ENCODE results near the gene NLRC3.
A peak's percentile ranks its signal among the peaks of the same experiment; 100 is the strongest.
"Not testable (repeated sequence)": the region's sequence is repeated elsewhere in the genome, so short reads cannot be mapped to it uniquely, and the experiment has no call there.

The NLRC3 gene

GRCh38 chr16:3546986-3547682 is 30.1 kb downstream of the NLRC3 start:
- no peak for DNase-seq (ENCODE audit: low read depth)

GRCh38 chr16:3542601-3543373 is 34.4 kb downstream of the NLRC3 start:
- no peak for DNase-seq (ENCODE audit: low read depth)

- no peak for DNase-seq (ENCODE audit: low read depth)
Measured at GRCh38 chr16:3541527-3542155, 35.6 kb downstream of the NLRC3 start.

- DNase-seq (ENCODE audit: low read depth) = no peak
Measured at GRCh38 chr16:3538222-3538621, 39.0 kb downstream of the NLRC3 start.

GRCh38 chr16:3536851-3537250 is 40.4 kb downstream of the NLRC3 start:
- no peak for DNase-seq (ENCODE audit: low read depth)

- DNase-seq (ENCODE audit: low read depth) = no peak
Measured at GRCh38 chr16:3536271-3536731, 40.9 kb downstream of the NLRC3 start.

- DNase-seq (ENCODE audit: low read depth) = no peak
Measured at GRCh38 chr16:3534126-3534525, 43.1 kb downstream of the NLRC3 start.

- DNase-seq (ENCODE audit: low read depth) = no peak
Measured at GRCh38 chr16:3532741-3533140, 44.5 kb downstream of the NLRC3 start.

- DNase-seq (ENCODE audit: low read depth) = no peak
Measured at GRCh38 chr16:3530371-3530914, 46.8 kb downstream of the NLRC3 start.

- no peak for DNase-seq (ENCODE audit: low read depth)
Measured at GRCh38 chr16:3529175-3529574, 48.0 kb downstream of the NLRC3 start.

- no peak for DNase-seq (ENCODE audit: low read depth)
Measured at GRCh38 chr16:3528406-3528805, 48.8 kb downstream of the NLRC3 start.

GRCh38 chr16:3527216-3527829 is 49.9 kb downstream of the NLRC3 start:
- DNase-seq (ENCODE audit: low read depth) = not testable (repeated sequence)

- no peak for DNase-seq (ENCODE audit: low read depth)
Measured at GRCh38 chr16:3525951-3526350, 51.3 kb downstream of the NLRC3 start.

GRCh38 chr16:3523281-3523680 is 53.9 kb downstream of the NLRC3 start:
- DNase-seq (ENCODE audit: low read depth) = no peak

GRCh38 chr16:3520841-3521240 is 56.4 kb downstream of the NLRC3 start:
- DNase-seq (ENCODE audit: low read depth) = no peak

GRCh38 chr16:3520413-3520812 is 56.8 kb downstream of the NLRC3 start:
- no peak for DNase-seq (ENCODE audit: low read depth)

- no peak for DNase-seq (ENCODE audit: low read depth)
Measured at GRCh38 chr16:3519581-3519980, 57.6 kb downstream of the NLRC3 start.

- no peak for DNase-seq (ENCODE audit: low read depth)
Measured at GRCh38 chr16:3518986-3519348, 58.2 kb downstream of the NLRC3 start.

GRCh38 chr16:3518292-3518985 is 58.8 kb downstream of the NLRC3 start:
- DNase-seq (ENCODE audit: low read depth) = no peak

GRCh38 chr16:3515897-3516296 is 61.3 kb downstream of the NLRC3 start:
- no peak for DNase-seq (ENCODE audit: low read depth)

GRCh38 chr16:3514621-3515020 is 62.6 kb downstream of the NLRC3 start:
- peak; percentile 70 for DNase-seq (ENCODE audit: low read depth)

All from HS-5 (cell line).